HepG2 (cell line): ENCODE measurements around the gene DDX6. TPM values are rescaled to one million over a fixed set of nuclear protein-coding genes. Genes with fewer than 3 reads are reported as not detected.

Experiments used
- ASH2L ChIP-seq: fragments of 300-600, 200-600 bp; sonication (generic); IDR thresholded peaks from 2 replicates; pipeline ENCODE4 v1.7.0; 2017; ENCODE audit warnings: low read depth, mild to moderate bottlenecking, moderate library complexity, mixed read lengths, low read length; ENCODE audit not compliant: insufficient read length
- GATAD2A ChIP-seq: IDR thresholded peaks from 2 replicates; pipeline ENCODE4 v1.6.1; 2016
- IRF9 ChIP-seq: sonication (generic); formaldehyde crosslinking; IDR thresholded peaks from 2 replicates; pipeline ENCODE4 v1.8.0; 2022; ENCODE audit warnings: missing genetic modification reagents, mild to moderate bottlenecking, borderline replicate concordance
- PHF20 ChIP-seq: sonication (generic); formaldehyde crosslinking; IDR thresholded peaks from 2 replicates; pipeline ENCODE4 v1.5.0; 2020; ENCODE audit warnings: mild to moderate bottlenecking, missing genetic modification reagents
- RARA ChIP-seq: IDR thresholded peaks from 2 replicates; pipeline ENCODE4 v1.6.1; 2016; ENCODE audit warnings: missing genetic modification reagents, missing compliant biosample characterization
- XRCC5 ChIP-seq: fragments of 200-400 bp; formaldehyde crosslinking; optimal IDR thresholded peaks from 2 replicates; pipeline ENCODE3; 2017; ENCODE audit warnings: mild to moderate bottlenecking, low read length
- ZFAT ChIP-seq: sonication (generic); formaldehyde crosslinking; conservative IDR thresholded peaks from 2 replicates; pipeline ENCODE4 v1.8.1; 2023; ENCODE audit warnings: missing genetic modification reagents, inconsistent platforms
- ZNF20 ChIP-seq: sonication (generic); formaldehyde crosslinking; IDR thresholded peaks from 2 replicates; pipeline ENCODE4 v1.4.0; 2020; ENCODE audit warnings: mild to moderate bottlenecking, moderate library complexity, missing genetic modification reagents
- ZNF253 ChIP-seq: sonication (generic); formaldehyde crosslinking; IDR thresholded peaks from 2 replicates; pipeline ENCODE4 v1.8.0; 2022; ENCODE audit warnings: mild to moderate bottlenecking, missing genetic modification reagents, borderline replicate concordance
- ZNF407 ChIP-seq: sonication (generic); formaldehyde crosslinking; IDR thresholded peaks from one replicate; pipeline ENCODE4 v1.5.1; 2020; ENCODE audit warnings: mild to moderate bottlenecking, missing genetic modification reagents; ENCODE audit errors: not compliant biosample characterization
- ZNF687 ChIP-seq: sonication (generic); formaldehyde crosslinking; IDR thresholded peaks from 2 replicates; pipeline ENCODE4 v1.5.1; 2020; ENCODE audit warnings: mild to moderate bottlenecking, missing genetic modification reagents, moderate library complexity
- ZNF749 ChIP-seq: sonication (generic); formaldehyde crosslinking; IDR thresholded peaks from 2 replicates; pipeline ENCODE4 v1.8.0; 2022; ENCODE audit warnings: mild to moderate bottlenecking, missing genetic modification reagents, moderate library complexity, borderline replicate concordance
- polyA plus RNA-seq, 8 experiments: library from polyadenylated mRNA; depleted of rRNA in 3 of 8; stranded (reverse) in 7 of 8; unstranded in 1 of 8; fragments of >200 nt; fragmentation: Illumina TruSeq in 4 of 8; extraction: Trizol in 4 of 8; gene quantifications; 2 replicates each; pipeline versions ENCODE4 v1.2.1 to v1.2.3, GENCODE V29; 2011 to 2016; ENCODE audit warnings: low read depth in 4 of 8, missing spikeins in 1 of 8, mixed read lengths in 1 of 8; ENCODE audit not compliant: insufficient read depth in 1 of 8
- total RNA-seq, 5 experiments: library from RNA; depleted of rRNA; stranded (reverse); fragments of >200 nt; fragmentation: Illumina TruSeq; extraction: Trizol; gene quantifications; 2 replicates each; pipeline ENCODE4 v1.2.3, GENCODE V29; 2016; ENCODE audit warnings: low read depth in 1 of 5
- TF ChIP-seq, protein P1 (sequence below): IDR thresholded peaks from 2 replicates; pipeline ENCODE4 v1.6.1; 2016; ENCODE audit warnings: missing compliant biosample characterization, missing genetic modification reagents, borderline replicate concordance

The DDX6 gene
- total and polyA plus RNA-seq, 2 of the 13 experiments (the other 11 are each of a cell fraction or from before 2014, with no cell fraction given), result 20.9 to 59.2 TPM

GRCh38 chr11:118790357-118791110, 430 bp downstream of the DDX6 start (continued):
- TF ChIP-seq IRF9 (CRISPR knock-in tag) (0 out of 2 replicates have a peak, but pooled peaks have one; percentile 12), ZNF20 (CRISPR knock-in tag) (0 out of 2 replicates have a peak, but pooled peaks have one; percentile 38), PHF20 (CRISPR knock-in tag) (0 out of 2 replicates have a peak, but pooled peaks have one; percentile 21), ASH2L (peak; percentile 49), XRCC5 (peak; percentile 63), ZNF749 (CRISPR knock-in tag) (peak; percentile 16; the same call in 1 of the 2 replicates), ZNF253 (CRISPR knock-in tag) (no peak), ZFAT (no peak), ZNF687 (peak; percentile 46; the same call in 1 of the 2 replicates), GATAD2A (CRISPR knock-in tag) (0 out of 2 replicates have a peak, but pooled peaks have one; percentile 21), RARA (CRISPR knock-in tag) (peak; percentile 16; the same call in 1 of the 2 replicates), ZNF407 (peak; percentile 17)
- TF ChIP-seq, protein P1, sequence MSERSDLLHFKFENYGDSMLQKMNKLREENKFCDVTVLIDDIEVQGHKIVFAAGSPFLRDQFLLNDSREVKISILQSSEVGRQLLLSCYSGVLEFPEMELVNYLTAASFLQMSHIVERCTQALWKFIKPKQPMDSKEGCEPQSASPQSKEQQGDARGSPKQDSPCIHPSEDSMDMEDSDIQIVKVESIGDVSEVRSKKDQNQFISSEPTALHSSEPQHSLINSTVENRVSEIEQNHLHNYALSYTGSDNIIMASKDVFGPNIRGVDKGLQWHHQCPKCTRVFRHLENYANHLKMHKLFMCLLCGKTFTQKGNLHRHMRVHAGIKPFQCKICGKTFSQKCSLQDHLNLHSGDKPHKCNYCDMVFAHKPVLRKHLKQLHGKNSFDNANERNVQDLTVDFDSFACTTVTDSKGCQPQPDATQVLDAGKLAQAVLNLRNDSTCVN (CRISPR knock-in tag), result 0 out of 2 replicates have a peak, but pooled peaks have one; percentile 42
